GM12875 (cell line): ENCODE results near the gene TNXB.
"Not testable (repeated sequence)": the region's sequence is repeated elsewhere in the genome, so short reads cannot be mapped to it uniquely, and the experiment has no call there.

Experiments used
- H3K4me3 ChIP-seq: one replicate; pipeline ENCODE4 v1.5.1; 2011; ENCODE audit warnings: low read depth, low read length, control low read depth
- TF ChIP-seq, protein P1 (sequence below): IDR thresholded peaks from 2 replicates; pipeline ENCODE4 v1.5.1; 2011; ENCODE audit warnings: low read depth, mild to moderate bottlenecking, control low read depth, inconsistent platforms, low read length, moderate library complexity, borderline replicate concordance; ENCODE audit not compliant: insufficient read depth

TNXB gene

DNA sequence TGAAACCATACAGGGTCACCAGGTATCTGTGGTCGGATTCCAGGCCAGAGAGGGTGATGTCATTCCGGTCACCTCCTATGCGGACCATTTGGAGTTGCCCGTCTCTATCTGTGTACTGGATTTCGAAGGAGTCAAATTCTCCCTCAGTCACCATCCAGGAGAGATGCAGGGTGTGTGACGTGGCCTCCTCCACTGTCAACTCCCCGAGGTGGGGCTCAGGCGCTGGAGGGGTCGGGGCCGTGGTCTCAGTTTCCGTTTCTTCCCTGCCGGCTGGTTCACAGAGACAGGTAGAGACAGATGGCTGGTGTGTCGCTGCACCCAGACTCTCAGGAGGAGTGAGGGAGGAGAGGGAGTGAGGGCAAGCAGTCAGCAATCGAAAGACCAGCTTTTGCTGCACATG lies 40.3 kb downstream of the TNXB start:
- no peak overlapping the region for H3K4me3 ChIP-seq
- TF ChIP-seq, protein P1, sequence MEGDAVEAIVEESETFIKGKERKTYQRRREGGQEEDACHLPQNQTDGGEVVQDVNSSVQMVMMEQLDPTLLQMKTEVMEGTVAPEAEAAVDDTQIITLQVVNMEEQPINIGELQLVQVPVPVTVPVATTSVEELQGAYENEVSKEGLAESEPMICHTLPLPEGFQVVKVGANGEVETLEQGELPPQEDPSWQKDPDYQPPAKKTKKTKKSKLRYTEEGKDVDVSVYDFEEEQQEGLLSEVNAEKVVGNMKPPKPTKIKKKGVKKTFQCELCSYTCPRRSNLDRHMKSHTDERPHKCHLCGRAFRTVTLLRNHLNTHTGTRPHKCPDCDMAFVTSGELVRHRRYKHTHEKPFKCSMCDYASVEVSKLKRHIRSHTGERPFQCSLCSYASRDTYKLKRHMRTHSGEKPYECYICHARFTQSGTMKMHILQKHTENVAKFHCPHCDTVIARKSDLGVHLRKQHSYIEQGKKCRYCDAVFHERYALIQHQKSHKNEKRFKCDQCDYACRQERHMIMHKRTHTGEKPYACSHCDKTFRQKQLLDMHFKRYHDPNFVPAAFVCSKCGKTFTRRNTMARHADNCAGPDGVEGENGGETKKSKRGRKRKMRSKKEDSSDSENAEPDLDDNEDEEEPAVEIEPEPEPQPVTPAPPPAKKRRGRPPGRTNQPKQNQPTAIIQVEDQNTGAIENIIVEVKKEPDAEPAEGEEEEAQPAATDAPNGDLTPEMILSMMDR: no peak

DNA sequence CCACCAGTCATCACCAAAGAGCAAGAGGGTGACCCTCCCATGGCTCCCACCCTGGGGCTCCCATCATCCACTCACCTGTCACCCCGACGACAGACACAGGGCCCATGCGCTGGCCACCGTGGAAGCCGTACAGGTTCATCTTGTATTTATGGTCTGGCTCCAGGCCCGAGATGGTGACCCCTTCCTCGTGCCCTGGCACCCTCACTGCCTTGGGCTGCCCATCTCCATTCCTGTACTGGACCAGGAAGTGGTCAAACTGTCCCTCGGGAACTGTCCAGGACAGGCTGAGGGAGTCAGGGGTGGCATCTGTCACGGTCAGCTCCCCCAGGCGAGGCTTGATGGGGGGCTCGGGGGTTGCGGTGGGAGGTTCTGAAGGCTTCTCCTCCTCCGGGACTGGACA lies 40.8 kb downstream of the TNXB start:
- not testable (repeated sequence) for H3K4me3 ChIP-seq

DNA sequence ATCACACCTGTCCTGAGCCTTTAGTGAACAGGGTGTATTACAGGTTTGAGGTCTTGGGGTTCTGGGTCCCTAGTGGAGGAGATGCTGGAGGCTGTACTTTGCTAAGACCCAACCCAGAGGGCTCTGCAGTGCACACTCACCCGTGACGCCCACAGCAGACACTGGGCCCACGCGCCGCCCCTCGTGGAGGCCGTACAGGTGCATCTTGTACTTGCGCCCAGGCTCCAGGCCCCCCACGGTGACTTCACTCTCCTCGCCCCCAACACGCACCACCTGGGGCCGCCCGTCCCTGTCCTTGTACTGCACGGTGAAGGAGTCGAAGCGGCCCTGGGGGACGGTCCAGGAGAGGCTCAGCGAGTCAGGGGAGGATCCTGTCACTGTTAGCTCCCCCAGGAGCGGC lies 41.6 kb downstream of the TNXB start:
- not testable (repeated sequence) for H3K4me3 ChIP-seq

DNA sequence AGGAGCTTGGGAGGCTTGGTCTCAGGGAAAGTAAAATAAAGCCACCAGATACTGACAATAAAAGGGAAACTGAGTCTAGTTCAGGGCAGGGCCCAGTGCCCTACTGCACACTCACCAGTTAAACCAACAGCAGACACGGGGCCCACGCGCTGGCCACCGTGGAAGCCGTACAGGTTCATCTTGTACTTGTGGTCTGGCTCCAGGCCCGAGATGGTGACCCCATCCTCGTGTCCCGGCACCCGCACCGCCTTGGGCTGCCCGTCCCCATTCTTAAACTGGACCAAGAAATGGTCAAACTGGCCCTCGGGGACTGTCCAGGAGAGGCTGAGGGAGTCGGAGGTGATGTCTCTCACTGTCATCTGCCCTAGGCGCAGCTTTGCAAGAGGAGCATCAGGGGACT lies 44.4 kb downstream of the TNXB start:
- H3K4me3 ChIP-seq: no peak overlapping the region
- TF ChIP-seq, protein P1: no peak

DNA sequence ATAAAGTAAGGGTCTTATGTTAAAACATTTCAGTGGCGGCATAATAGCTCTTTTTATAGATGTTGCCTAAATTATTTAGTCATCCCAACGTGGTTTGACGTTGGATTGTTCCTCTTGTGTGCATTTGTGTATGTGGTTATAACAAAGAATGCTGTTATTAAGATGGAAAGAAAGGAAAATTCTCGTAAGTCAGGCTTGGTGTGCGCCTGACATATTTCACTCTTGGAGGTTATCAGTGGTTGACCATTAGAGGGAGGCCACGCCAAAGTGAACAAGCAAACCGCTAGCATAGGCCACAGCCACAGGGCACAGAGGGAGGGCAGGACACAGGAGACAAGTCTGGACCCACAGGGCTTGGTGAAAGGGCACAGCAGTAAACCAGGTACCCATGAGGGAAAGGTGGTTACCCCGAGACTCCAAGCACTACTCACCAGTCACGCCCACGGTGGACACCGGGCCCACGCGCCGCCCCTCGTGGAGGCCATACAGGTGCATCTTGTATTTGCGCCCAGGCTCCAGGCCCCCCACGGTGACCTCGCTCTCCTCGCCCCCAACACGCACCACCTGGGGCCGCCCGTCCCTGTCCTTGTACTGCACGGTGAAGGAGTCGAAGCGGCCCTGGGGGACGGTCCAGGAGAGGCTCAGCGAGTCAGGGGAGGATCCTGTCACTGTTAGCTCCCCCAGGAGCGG lies 48.0 kb downstream of the TNXB start:
- H3K4me3 ChIP-seq: no peak overlapping the region
- TF ChIP-seq, protein P1: no peak

DNA sequence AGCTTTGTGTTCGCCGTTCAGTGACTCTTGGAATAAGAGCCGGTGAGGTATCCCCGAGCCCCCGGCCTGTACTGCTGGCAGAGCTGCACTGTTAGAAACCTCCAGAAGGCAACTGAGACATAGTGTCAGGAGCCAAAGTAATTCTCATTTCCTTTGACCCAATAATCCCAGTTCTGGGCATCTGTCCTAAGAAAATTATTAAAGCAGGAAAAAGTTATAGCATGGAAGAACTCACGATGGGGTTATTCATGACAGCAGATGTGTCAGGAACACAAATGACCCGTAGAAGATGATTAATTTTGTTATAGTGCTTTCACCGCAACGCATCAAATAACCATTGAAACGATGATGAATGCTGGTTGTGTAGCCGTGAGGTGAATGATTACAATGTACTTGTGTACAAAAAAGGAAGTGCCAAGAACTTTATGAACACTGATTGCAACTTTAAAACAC lies 50.6 kb downstream of the TNXB start:
- TF ChIP-seq, protein P1: no peak
- no peak overlapping the region for H3K4me3 ChIP-seq

DNA sequence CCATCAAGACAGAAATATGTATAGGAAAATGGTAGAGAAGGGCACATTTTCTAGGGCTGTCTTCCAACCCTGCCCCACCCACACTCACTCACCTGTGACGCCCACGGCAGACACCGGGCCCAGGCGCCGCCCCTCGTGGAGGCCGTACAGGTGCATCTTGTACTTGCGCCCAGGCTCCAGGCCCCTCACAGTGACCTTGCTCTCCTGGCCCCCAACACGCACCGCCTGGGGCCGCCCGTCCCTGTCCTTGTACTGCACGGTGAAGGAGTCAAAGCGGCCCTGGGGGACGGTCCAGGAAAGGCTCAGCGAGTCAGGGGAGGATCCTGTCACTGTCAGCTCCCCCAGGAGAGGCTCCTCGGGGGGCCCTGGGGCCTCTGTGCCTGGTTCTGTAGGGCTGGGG lies 51.2 kb downstream of the TNXB start:
- H3K4me3 ChIP-seq: no peak overlapping the region
- TF ChIP-seq, protein P1: no peak

DNA sequence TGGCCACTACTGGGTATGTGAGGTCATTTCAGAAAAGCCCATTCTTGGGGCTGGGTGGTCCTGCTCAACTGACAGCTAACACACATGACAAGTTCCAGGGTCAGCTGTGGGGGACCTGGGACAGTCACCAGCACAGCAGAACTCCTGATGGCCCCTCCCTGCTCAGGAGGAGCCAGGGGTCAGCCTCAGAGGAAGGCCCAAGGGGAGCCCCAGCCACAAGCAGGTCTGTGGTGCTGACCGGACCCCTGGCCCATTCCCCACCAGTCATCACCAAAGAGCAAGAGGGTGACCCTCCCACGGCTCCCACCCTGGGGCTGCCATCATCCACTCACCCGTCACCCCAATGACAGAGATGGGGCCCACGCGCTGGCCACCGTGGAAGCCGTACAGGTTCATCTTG lies 52.9 kb downstream of the TNXB start:
- H3K4me3 ChIP-seq: no peak overlapping the region
- TF ChIP-seq, protein P1: no peak

DNA sequence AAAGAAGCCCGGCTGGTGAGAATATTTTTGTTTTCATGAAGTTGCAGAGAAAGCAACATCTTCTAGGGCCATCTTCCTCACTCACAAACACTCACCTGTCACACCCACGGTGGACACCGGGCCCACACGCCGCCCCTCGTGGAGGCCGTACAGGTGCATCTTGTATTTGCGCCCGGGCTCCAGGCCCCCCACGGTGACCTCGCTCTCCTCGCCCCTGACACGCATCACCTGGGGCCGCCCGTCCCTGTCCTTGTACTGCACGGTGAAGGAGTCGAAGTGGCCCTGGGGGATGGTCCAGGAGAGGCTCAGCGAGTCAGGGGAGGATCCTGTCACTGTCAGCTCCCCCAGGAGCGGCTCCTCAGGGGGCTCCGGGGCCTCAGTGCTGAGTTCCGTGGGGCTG lies 53.4 kb downstream of the TNXB start:
- not testable (repeated sequence) for H3K4me3 ChIP-seq

DNA sequence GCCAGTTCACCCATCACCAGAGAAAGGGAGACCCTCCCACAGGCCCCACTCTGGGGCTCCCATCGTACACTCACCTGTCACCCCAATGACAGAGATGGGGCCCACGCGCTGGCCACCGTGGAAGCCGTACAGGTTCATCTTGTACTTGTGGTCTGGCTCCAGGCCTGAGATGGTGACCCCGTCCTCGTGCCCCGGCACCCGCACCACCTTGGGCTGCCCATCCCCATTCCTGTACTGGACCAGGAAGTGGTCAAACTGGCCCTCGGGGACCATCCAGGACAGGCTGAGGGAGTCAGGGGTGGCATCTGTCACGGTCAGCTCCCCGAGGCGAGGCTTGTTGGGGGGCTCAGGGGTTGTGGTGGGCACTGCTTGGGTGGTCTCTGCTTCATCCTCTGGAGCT lies 55.8 kb downstream of the TNXB start:
- H3K4me3 ChIP-seq: not testable (repeated sequence)

DNA sequence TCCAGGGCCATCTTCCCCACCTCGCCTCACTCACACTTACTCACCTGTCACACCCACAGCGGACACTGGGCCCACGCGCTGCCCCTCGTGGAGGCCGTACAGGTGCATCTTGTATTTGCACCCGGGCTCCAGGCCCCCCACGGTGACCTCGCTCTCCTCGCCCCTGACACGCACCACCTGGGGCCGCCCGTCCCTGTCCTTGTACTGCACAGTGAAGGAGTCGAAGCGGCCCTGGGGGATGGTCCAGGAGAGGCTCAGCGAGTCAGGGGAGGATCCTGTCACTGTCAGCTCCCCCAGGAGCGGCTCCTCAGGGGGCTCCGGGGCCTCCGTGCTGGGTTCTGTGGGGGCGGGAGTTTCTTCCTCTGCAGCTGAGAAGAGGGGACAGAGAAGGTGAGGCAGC lies 56.5 kb downstream of the TNXB start:
- H3K4me3 ChIP-seq: not testable (repeated sequence)
